Thyroid gland (tissue), 4 donors: ENCODE results near the gene PRRG3.

Experiments used
- CTCF ChIP-seq, 6 experiments: fragments of 200-600 bp in 3 of 6; fragments of 450-650 bp in 3 of 6; sonication (generic) in 3 of 6; IDR thresholded peaks; one replicate each; pipeline ENCODE4 v1.5.1; 2016 to 2019; ENCODE audit warnings: antibody characterized with exemption in 6 of 6, mild to moderate bottlenecking in 2 of 6, inconsistent platforms in 1 of 6, moderate library complexity in 1 of 6
- POLR2A ChIP-seq, 2 donors: fragments of 450-650 bp; IDR thresholded peaks; one replicate each; pipeline ENCODE4 v1.6.1; 2017; ENCODE audit warnings: antibody characterized with exemption in 2 of 2, mild to moderate bottlenecking in 2 of 2, moderate library complexity in 1 of 2

- TF ChIP-seq POLR2A (IDR thresholded peaks at IDR 0.05) (no peak), CTCF (IDR thresholded peaks at IDR 0.05) (no peak)
Measured at GRCh38 chrX:151715752-151716151, 20.5 kb downstream of the PRRG3 start, which contains the start of gene FATE1.
